Measurements from ENCODE around the gene SEMA4G.

DNA sequence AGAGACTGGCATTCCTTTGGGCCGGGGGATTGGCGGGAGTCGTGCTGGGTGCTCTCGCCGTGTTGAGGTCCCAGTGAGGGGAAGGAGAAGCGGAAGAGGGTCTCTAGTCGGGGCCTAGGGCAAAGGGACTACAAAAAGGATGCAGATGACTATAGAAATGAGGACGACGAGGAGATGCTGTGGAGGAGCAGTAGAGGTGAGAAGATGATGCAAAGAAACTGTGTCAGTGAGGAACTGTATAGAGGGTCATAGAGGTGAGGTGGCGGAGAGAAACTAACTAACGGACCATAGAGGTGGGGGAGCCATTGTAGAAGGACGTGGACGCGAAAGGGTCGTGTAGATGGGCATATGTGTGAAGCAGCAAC is 18.4 kb downstream of the SEMA4G start:
- no peak for TF ChIP-seq EZH2 (IDR thresholded peaks at IDR 0.05; ENCODE audit: low read depth, low read length, severe bottlenecking)
- TF ChIP-seq POLR2AphosphoS5 (IDR thresholded peaks at IDR 0.05; ENCODE audit: low read depth, low read length), result no peak

All from H1 (cell line).